CMK (cell line): ENCODE measurements around the gene EID3.

ENCODE experiments used
- DNase-seq: peaks from one replicate; pipeline ENCODE4 v3.0.0-alpha.2; 2010; ENCODE audit warnings: low read depth

The EID3 gene

GRCh38 chr12:104339663-104340062, 36.1 kb downstream of the EID3 start:
- DNase-seq, result no peak

- DNase-seq, result no peak
Measured at GRCh38 chr12:104340177-104340576, 36.6 kb downstream of the EID3 start.

GRCh38 chr12:104340925-104341611, 37.5 kb downstream of the EID3 start:
- DNase-seq, result no peak

- DNase-seq, result no peak
Measured at GRCh38 chr12:104342147-104342546, 38.6 kb downstream of the EID3 start.

GRCh38 chr12:104342635-104343249, 39.2 kb downstream of the EID3 start:
- no peak for DNase-seq

GRCh38 chr12:104344682-104345081, 41.1 kb downstream of the EID3 start:
- no peak for DNase-seq

GRCh38 chr12:104345234-104346066, 41.9 kb downstream of the EID3 start:
- no peak for DNase-seq

GRCh38 chr12:104347374-104348075, 44.0 kb downstream of the EID3 start:
- DNase-seq, result no peak

- no peak for DNase-seq
Measured at GRCh38 chr12:104348283-104348993, 44.9 kb downstream of the EID3 start.

- no peak for DNase-seq
Measured at GRCh38 chr12:104348994-104349494, 45.5 kb downstream of the EID3 start.

GRCh38 chr12:104350211-104351056, 46.9 kb downstream of the EID3 start:
- DNase-seq, result no peak

- DNase-seq, result no peak
Measured at GRCh38 chr12:104351057-104351983, 47.8 kb downstream of the EID3 start.

GRCh38 chr12:104352106-104352713, 48.7 kb downstream of the EID3 start:
- DNase-seq, result no peak

- no peak for DNase-seq
Measured at GRCh38 chr12:104353012-104353981, 49.8 kb downstream of the EID3 start.

- DNase-seq, result no peak
Measured at GRCh38 chr12:104354167-104354867, 50.8 kb downstream of the EID3 start.
